ENCODE measurements around the gene FGF22. TPM values are rescaled to one million over a fixed set of nuclear protein-coding genes. Genes with fewer than 3 reads are reported as not detected.

FGF22 gene
- total and polyA plus RNA-seq, 2 of the 8 experiments (the other 6 are each of a cell fraction or from before 2014, with no cell fraction given) = 0.44 to 1.7 TPM

GRCh38 chr19:620166-620862, 19.4 kb upstream of the FGF22 start (continued):
- no peak for TF ChIP-seq CHD7 (IDR thresholded peaks at IDR 0.05; ENCODE audit: insufficient replicate concordance, low read length)
- TF ChIP-seq CTCF (IDR thresholded peaks at IDR 0.05; ENCODE audit: control extremely low read depth in 1 of 3, insufficient read depth in 1 of 3, low read depth in 1 of 3, low read length in 3 of 3) = no peak
- no peak for TF ChIP-seq KDM5A (IDR thresholded peaks at IDR 0.05; ENCODE audit: low read length)
